HG03457 (cell line): ENCODE results near the gene IRF6.
A peak's percentile ranks its signal among the peaks of the same experiment; 100 is the strongest.

Source experiments
- ATAC-seq: cut with Tn5 transposase; IDR thresholded peaks from one replicate; pipeline ENCODE4 v1.9.1; 2021; ENCODE audit warnings: moderate number of reproducible peaks; ENCODE audit not compliant: unreplicated experiment

Gene IRF6

GRCh38 chr1:209761011-209761635 lies 44.8 kb downstream of the IRF6 start:
- no peak for ATAC-seq

GRCh38 chr1:209759829-209760359 lies 46.0 kb downstream of the IRF6 start:
- no peak for ATAC-seq

DNA sequence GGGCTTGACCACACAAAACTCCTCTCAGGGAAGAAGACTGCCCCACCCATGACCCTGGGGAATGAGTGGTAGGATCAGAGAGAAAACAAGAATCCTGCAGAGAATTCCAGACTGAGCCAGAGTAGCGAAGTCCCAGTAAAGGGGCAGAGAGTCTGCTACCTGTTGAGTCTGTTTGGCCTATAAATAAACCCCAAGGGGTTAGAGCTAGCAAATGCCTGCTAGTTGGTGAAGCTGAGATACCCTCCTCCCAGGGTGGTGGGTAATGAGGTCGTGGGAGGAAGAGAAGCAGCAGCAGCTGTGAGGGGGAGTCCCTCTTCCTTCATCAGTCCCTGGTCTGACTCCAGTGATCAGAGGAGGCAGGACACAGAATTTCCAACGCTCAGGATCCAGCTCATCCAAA lies 47.5 kb downstream of the IRF6 start:
- ATAC-seq: no peak

GRCh38 chr1:209756615-209757445 lies 49.1 kb downstream of the IRF6 start:
- ATAC-seq: peak; percentile 36

GRCh38 chr1:209755926-209756614 lies 49.9 kb downstream of the IRF6 start, which contains the start of gene TRAF3IP3:
TSS of gene TRAF3IP3 (plus strand) at chr1:209756053. CDS start at chr1:209760040, 3,987 bp downstream.
- peak; percentile 66 for ATAC-seq

- no peak for ATAC-seq
Measured at GRCh38 chr1:209755256-209755655, 50.7 kb downstream of the IRF6 start.

GRCh38 chr1:209752890-209753289 lies 53.1 kb downstream of the IRF6 start:
- no peak for ATAC-seq

DNA sequence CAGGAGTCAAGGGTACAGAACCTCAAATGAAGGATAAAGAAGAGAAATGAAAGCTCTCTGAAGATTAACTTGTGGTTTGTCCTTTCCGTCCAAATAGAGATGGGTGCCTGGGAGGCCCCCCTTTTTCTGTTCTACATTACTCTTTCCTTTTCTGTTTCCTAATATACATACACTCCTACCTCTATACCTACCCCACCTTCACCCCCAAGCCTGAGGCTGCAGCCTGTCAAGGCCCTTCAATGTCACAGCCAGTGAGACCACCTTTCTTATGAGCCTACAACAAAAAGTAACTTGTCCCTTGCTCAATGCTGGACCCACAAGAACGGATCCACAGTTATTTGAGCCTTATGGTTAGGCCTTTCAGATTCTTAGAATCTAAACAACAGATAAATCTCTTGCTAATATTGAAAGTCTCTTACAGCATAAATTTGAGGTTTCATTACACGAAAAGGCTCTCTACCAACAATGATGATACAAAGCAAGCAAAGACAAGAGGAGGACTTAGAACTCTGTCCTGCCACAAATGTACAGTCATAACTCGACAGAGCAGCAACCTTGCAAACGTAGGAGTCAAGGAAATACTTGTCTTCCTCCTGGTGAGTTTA lies 54.2 kb downstream of the IRF6 start:
- peak; percentile 41 for ATAC-seq

DNA sequence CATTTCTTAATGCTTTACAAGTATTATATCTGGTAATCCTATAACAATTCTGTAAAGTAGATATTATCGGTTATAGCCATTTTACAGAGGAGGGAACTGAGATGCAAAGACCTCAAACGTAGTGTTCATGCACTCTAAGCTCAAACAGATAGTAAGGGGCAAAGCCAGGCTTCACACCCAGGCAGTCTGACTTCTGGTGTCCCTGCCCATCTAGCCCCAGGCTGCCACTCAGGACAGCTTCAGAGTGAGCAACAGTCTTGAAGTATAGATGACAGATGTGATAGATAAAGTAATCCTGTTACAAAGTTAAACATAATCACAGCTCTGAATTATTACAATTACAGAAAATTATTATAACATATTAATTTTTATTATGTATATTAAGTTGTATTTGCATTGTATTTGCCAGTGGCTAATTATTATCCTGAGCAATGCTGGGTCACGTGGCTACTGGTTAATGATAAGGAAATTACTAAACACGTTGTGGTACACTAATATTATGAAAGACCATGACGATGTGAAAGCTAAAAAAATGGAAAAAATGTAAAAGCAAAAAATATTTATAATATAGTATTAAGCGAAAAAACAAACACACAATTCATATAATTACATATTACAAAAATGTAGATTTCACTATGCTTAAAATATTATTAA lies 56.1 kb downstream of the IRF6 start:
- no peak for ATAC-seq

DNA sequence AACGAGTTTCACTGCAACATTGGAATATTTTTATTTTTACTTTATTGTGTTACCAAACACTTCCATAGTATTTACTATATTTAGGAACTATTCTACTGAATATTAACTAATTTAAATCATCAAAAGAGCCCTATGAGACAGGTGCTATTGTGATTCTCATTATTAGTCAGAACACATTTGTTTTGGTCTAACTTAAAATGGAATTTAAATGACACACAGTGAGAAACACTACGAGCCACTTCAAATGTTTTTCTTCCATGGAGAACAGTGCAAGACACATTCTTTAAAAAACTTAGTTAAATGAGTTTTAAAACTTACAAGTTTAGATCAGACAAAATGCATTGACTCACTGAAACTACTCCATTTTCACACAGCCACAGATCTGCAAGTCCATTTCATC lies 56.7 kb downstream of the IRF6 start:
- no peak for ATAC-seq

GRCh38 chr1:209748620-209749019 lies 57.3 kb downstream of the IRF6 start:
- no peak for ATAC-seq

- ATAC-seq: peak; percentile 72
Measured at GRCh38 chr1:209747580-209748262, 58.2 kb downstream of the IRF6 start.

DNA sequence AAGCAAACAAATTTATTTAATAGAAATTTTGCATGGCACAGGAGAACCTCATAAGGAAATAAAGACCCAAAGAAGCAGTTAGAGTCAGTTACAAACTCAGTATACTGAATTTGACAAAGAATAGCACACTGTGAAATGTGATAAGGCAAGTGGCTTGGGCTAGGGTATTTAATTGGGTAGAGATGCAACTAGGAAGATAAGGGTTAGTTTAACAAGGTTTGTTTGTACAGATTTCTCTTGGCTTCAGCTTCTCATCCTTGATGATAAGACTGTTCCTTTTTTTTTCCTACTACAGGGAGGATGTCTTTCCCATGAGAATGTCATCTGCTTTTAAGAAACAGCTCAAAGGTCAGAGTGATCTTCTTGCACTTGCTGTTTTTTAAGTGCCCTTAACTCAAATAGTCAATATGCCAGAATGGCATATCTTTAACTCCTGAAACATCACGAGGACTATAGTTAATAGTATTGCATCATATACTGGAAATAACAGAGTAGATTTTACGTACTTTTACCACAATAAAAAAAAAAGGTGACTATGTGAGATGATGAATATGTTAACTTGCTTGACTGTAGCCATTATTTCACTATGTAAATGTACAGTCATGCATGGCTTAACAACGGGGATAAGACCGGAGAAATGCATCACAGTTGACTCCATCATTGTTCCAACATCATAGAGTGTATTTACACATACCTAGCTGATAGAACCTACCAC lies 59.3 kb downstream of the IRF6 start:
- ATAC-seq: no peak

- ATAC-seq: no peak
Measured at GRCh38 chr1:209743145-209743482, 62.8 kb downstream of the IRF6 start.

DNA sequence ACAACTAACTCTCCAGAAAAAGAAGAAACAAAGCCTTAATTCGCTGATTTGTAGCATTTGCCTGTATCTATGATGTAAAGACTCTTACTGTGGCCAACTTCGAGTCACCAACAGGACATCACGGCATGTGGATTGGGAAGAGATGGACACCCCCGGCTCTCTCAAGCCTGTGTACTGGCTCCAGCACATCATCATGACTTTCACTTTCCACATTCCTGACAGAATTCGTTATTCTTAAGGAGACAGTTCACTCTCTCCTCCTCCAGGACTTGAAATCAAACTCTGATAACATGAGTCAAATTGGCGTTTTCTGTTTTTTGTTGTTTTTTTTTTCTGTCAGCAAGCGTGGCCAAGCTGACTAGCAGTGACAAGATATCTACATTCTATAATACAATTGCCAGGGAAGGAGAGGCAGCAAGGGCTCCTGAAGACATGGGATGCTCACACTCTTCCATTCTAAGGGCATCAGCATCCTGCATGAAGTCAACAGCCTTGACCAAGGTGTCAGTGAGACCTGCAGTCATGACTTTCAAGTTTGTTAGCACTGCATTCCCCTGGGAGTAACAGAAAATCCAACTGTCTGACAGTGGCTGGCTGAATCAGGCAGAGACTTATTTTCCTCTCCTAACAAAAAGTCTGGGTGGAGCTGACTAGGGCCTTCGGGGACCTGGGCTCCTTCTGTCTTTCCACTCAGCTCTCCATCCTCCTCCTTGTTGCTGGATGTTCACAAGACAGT lies 63.4 kb downstream of the IRF6 start:
- ATAC-seq: no peak

GRCh38 chr1:209741889-209742288 lies 64.1 kb downstream of the IRF6 start:
- no peak for ATAC-seq

DNA sequence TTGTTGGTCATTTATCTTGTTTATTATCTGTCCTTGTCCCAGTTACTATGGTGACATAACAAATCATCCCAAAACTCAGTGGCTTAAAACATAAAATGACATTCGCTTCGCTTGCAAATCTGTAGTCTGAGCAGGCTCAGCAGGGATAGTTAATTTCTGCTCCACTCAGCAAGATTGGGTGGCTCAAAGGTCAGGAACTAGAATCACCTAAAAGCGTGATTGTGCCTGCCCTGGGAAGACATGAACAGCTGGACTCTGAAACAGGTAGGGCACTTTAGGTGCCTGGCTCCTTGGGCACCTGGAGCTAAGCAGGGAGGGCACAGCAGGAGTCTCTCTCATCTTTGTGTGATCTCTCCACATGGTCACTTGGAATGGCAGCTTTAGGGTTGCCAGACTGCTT lies 64.7 kb downstream of the IRF6 start:
- ATAC-seq: no peak

GRCh38 chr1:209738270-209738669 lies 67.7 kb downstream of the IRF6 start:
- ATAC-seq: no peak

GRCh38 chr1:209737118-209737505 lies 68.8 kb downstream of the IRF6 start:
- ATAC-seq: no peak
